Measurements from ENCODE around the gene MBD1. TPM values are rescaled to one million over a fixed set of nuclear protein-coding genes. Genes with fewer than 3 reads are reported as not detected.

MBD1 gene
- total and polyA plus RNA-seq, 2 of the 13 experiments (the other 11 are each of a cell fraction or from before 2014, with no cell fraction given), result 25.5 to 28.6 TPM

GRCh38 chr18:50307738-50308470 is 26.6 kb upstream of the MBD1 start (continued):
- TF ChIP-seq ZBTB21 (CRISPR knock-in tag; IDR thresholded peaks at IDR 0.05) (no peak), ZNF235 (CRISPR knock-in tag; IDR thresholded peaks at IDR 0.05; ENCODE audit: borderline replicate concordance) (no peak), ZBTB20 (CRISPR knock-in tag; IDR thresholded peaks at IDR 0.05; ENCODE audit: borderline replicate concordance, low read depth) (no peak), IRF2 (CRISPR knock-in tag; IDR thresholded peaks at IDR 0.05) (0 out of 2 replicates have a peak, but pooled peaks have one; percentile 13), NFIB (CRISPR knock-in tag; IDR thresholded peaks at IDR 0.05; ENCODE audit: borderline replicate concordance) (no peak), CBX1 (IDR thresholded peaks at IDR 0.05; ENCODE audit: low read depth) (no peak), ZNF550 (CRISPR knock-in tag; IDR thresholded peaks at IDR 0.05; ENCODE audit: borderline replicate concordance) (no peak), STAT5B (CRISPR knock-in tag; IDR thresholded peaks at IDR 0.05) (no peak), FOSL2 (CRISPR knock-in tag; IDR thresholded peaks at IDR 0.05) (peak; percentile 86), FOXJ3 (CRISPR knock-in tag; IDR thresholded peaks at IDR 0.05; ENCODE audit: borderline replicate concordance) (no peak), HOXA9 (CRISPR knock-in tag; IDR thresholded peaks at IDR 0.05; ENCODE audit: borderline replicate concordance) (no peak), NFRKB (IDR thresholded peaks at IDR 0.05) (no peak), ZNF605 (CRISPR knock-in tag; IDR thresholded peaks at IDR 0.05) (no peak), ZNF17 (CRISPR knock-in tag; IDR thresholded peaks at IDR 0.05) (no peak), MIER3 (CRISPR knock-in tag; IDR thresholded peaks at IDR 0.05; ENCODE audit: borderline replicate concordance) (no peak), RXRA (CRISPR knock-in tag; IDR thresholded peaks at IDR 0.05) (no peak), CCAR2 (optimal IDR thresholded peaks at IDR 0.05; ENCODE audit: low read depth, low read length) (no peak), ZNF333 (CRISPR knock-in tag; IDR thresholded peaks at IDR 0.05; ENCODE audit: borderline replicate concordance) (no peak)
- TF ChIP-seq, protein P1, sequence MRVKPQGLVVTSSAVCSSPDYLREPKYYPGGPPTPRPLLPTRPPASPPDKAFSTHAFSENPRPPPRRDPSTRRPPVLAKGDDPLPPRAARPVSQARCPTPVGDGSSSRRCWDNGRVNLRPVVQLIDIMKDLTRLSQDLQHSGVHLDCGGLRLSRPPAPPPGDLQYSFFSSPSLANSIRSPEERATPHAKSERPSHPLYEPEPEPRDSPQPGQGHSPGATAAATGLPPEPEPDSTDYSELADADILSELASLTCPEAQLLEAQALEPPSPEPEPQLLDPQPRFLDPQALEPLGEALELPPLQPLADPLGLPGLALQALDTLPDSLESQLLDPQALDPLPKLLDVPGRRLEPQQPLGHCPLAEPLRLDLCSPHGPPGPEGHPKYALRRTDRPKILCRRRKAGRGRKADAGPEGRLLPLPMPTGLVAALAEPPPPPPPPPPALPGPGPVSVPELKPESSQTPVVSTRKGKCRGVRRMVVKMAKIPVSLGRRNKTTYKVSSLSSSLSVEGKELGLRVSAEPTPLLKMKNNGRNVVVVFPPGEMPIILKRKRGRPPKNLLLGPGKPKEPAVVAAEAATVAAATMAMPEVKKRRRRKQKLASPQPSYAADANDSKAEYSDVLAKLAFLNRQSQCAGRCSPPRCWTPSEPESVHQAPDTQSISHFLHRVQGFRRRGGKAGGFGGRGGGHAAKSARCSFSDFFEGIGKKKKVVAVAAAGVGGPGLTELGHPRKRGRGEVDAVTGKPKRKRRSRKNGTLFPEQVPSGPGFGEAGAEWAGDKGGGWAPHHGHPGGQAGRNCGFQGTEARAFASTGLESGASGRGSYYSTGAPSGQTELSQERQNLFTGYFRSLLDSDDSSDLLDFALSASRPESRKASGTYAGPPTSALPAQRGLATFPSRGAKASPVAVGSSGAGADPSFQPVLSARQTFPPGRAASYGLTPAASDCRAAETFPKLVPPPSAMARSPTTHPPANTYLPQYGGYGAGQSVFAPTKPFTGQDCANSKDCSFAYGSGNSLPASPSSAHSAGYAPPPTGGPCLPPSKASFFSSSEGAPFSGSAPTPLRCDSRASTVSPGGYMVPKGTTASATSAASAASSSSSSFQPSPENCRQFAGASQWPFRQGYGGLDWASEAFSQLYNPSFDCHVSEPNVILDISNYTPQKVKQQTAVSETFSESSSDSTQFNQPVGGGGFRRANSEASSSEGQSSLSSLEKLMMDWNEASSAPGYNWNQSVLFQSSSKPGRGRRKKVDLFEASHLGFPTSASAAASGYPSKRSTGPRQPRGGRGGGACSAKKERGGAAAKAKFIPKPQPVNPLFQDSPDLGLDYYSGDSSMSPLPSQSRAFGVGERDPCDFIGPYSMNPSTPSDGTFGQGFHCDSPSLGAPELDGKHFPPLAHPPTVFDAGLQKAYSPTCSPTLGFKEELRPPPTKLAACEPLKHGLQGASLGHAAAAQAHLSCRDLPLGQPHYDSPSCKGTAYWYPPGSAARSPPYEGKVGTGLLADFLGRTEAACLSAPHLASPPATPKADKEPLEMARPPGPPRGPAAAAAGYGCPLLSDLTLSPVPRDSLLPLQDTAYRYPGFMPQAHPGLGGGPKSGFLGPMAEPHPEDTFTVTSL (CRISPR knock-in tag; IDR thresholded peaks at IDR 0.05; ENCODE audit: borderline replicate concordance), result peak; percentile 36; the same call in 1 of the 2 replicates
- TF ChIP-seq, protein P2, sequence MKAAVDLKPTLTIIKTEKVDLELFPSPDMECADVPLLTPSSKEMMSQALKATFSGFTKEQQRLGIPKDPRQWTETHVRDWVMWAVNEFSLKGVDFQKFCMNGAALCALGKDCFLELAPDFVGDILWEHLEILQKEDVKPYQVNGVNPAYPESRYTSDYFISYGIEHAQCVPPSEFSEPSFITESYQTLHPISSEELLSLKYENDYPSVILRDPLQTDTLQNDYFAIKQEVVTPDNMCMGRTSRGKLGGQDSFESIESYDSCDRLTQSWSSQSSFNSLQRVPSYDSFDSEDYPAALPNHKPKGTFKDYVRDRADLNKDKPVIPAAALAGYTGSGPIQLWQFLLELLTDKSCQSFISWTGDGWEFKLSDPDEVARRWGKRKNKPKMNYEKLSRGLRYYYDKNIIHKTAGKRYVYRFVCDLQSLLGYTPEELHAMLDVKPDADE (CRISPR knock-in tag; IDR thresholded peaks at IDR 0.05), result no peak
- TF ChIP-seq, protein P3, sequence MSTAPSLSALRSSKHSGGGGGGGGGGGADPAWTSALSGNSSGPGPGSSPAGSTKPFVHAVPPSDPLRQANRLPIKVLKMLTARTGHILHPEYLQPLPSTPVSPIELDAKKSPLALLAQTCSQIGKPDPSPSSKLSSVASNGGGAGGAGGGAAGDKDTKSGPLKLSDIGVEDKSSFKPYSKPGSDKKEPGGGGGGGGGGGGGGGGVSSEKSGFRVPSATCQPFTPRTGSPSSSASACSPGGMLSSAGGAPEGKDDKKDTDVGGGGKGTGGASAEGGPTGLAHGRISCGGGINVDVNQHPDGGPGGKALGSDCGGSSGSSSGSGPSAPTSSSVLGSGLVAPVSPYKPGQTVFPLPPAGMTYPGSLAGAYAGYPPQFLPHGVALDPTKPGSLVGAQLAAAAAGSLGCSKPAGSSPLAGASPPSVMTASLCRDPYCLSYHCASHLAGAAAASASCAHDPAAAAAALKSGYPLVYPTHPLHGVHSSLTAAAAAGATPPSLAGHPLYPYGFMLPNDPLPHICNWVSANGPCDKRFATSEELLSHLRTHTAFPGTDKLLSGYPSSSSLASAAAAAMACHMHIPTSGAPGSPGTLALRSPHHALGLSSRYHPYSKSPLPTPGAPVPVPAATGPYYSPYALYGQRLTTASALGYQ (CRISPR knock-in tag; IDR thresholded peaks at IDR 0.05), result no peak

Measured in HepG2 (cell line).